Mammary epithelial cell (primary cell): ENCODE measurements around the gene GALNT2.

Source experiments
- CTCF ChIP-seq, 2 donors: IDR thresholded peaks in 1 of 2; conservative IDR thresholded peaks in 1 of 2; 2 replicates each; pipeline ENCODE4 v1.5.1; 2011 to 2012; ENCODE audit warnings: inconsistent platforms in 2 of 2, low read length in 2 of 2, mild to moderate bottlenecking in 2 of 2, control low read depth in 1 of 2, low read depth in 1 of 2; ENCODE audit not compliant: insufficient read depth in 1 of 2; ENCODE audit errors: extremely low read depth in 1 of 2
- EZH2 ChIP-seq: IDR thresholded peaks from 2 replicates; pipeline ENCODE4 v1.6.1; 2012; ENCODE audit warnings: low read length, inconsistent platforms, borderline replicate concordance

GRCh38 chr1:230286890-230287269, 219.8 kb downstream of the GALNT2 start:
- TF ChIP-seq CTCF (conservative IDR thresholded peaks at IDR 0.05 in 1 of 2, IDR thresholded peaks at IDR 0.05 in 1 of 2; ENCODE audit: extremely low read depth in 1 of 2, insufficient read depth in 1 of 2, low read depth in 1 of 2, low read length in 2 of 2) (no peak), EZH2 (no peak)
